ENCODE measurements around the gene GPR149. TPM values are rescaled to one million over a fixed set of nuclear protein-coding genes. Genes with fewer than 3 reads are reported as not detected.

GPR149 gene
- total and polyA plus RNA-seq, 10 of the 15 experiments (the other 5 are each of a cell fraction or from before 2014, with no cell fraction given) = not detected

GRCh38 chr3:154310840-154311239 lies 119.2 kb downstream of the GPR149 start:
- Histone ChIP-seq H3K4me3 (no peak overlapping the region), H3K27ac (ENCODE audit: control insufficient read depth, insufficient read depth) (no peak overlapping the region), H3K9ac (ENCODE audit: control insufficient read depth, insufficient read depth, low read length) (no peak overlapping the region), H3K4me1 (ENCODE audit: control insufficient read depth, insufficient read depth, low read length) (no peaks in the 10 kb centered on the region; the same call in 1 of the 2 replicates), H3K79me2 (ENCODE audit: control insufficient read depth, insufficient read depth, low read length) (peaks cover under 1% of the 10 kb centered on the region), H2AFZ (ENCODE audit: control insufficient read depth, low read depth, low read length) (no peak overlapping the region), H3K27me3 (replicated peaks in 1 of 2; ENCODE audit: control insufficient read depth in 2 of 2, insufficient read depth in 2 of 2, low read length in 1 of 2) (no peaks in the 10 kb centered on the region), H3K4me2 (ENCODE audit: control insufficient read depth, insufficient read depth) (no peak overlapping the region), H3K9me3 (replicated peaks; ENCODE audit: control insufficient read depth, insufficient read depth, low read length) (no peaks in the 10 kb centered on the region), H4K20me1 (ENCODE audit: control insufficient read depth, insufficient read depth) (no peaks in the 10 kb centered on the region), H3K36me3 (ENCODE audit: control insufficient read depth in 2 of 2, insufficient read depth in 2 of 2, low read length in 1 of 2) (peaks cover 0 to 32% of the 10 kb centered on the region in 2 experiments)
- no TSS peak for BruUV-seq (replicated peaks)
- ChIA-PET POLR2A (no interaction called here), RAD21 (ENCODE audit: unreplicated experiment) (no interaction called here), SMC1A (ENCODE audit: uncharacterized antibody, unreplicated experiment) (no interaction called here), CTCF (interaction anchor here (0.6 to 1.0 kb wide), 2 partner anchors 52 to 58 kb away, joined by 3 read pairs; no protein-coding TSS in a partner anchor)
- FAIRE-seq (no peak), ATAC-seq (no peak), DNase-seq (ENCODE audit: low read depth, low spot score) (no peak)
- intact Hi-C loops (cut with micrococcal nuclease; ENCODE audit: unreplicated experiment) = loop anchor here (10.0 kb wide), 1 partner anchor 1146 kb away; the partner anchor contains the start of gene RAP2B
- no peak for TF ChIP-seq RAD51 (IDR thresholded peaks at IDR 0.05)
- no peak for TF ChIP-seq NR2C1 (IDR thresholded peaks at IDR 0.05)
- TF ChIP-seq ATF3 (IDR thresholded peaks at IDR 0.05; ENCODE audit: borderline replicate concordance, extremely low read depth, low read depth, low read length) = no peak
- no peak for TF ChIP-seq TCF3 (IDR thresholded peaks at IDR 0.05; ENCODE audit: borderline replicate concordance, insufficient read depth, low read depth, low read length)
- in situ Hi-C loops (cut with MboI) = no loop called here

- Histone ChIP-seq H2AFZ (ENCODE audit: control insufficient read depth, low read depth, low read length) (no peak overlapping the region), H4K20me1 (ENCODE audit: control insufficient read depth, insufficient read depth) (no peaks in the 10 kb centered on the region), H3K4me2 (ENCODE audit: control insufficient read depth, insufficient read depth) (no peak overlapping the region), H3K27me3 (replicated peaks in 1 of 2; ENCODE audit: control insufficient read depth in 2 of 2, insufficient read depth in 2 of 2, low read length in 1 of 2) (no peaks in the 10 kb centered on the region), H3K9me3 (replicated peaks; ENCODE audit: control insufficient read depth, insufficient read depth, low read length) (no peaks in the 10 kb centered on the region), H3K4me1 (ENCODE audit: control insufficient read depth, insufficient read depth, low read length) (no peaks in the 10 kb centered on the region; the same call in 1 of the 2 replicates), H3K4me3 (no peak overlapping the region), H3K79me2 (ENCODE audit: control insufficient read depth, insufficient read depth, low read length) (no peaks in the 10 kb centered on the region), H3K36me3 (ENCODE audit: control insufficient read depth in 2 of 2, insufficient read depth in 2 of 2, low read length in 1 of 2) (peaks cover 5 to 16% of the 10 kb centered on the region in 2 experiments), H3K27ac (ENCODE audit: control insufficient read depth, insufficient read depth) (no peak overlapping the region), H3K9ac (ENCODE audit: control insufficient read depth, insufficient read depth, low read length) (no peak overlapping the region)
- ATAC-seq (peak; percentile 22; the same call in 1 of the 3 replicates), FAIRE-seq (no peak), DNase-seq (ENCODE audit: low read depth, low spot score) (no peak)
- in situ Hi-C loops (cut with MboI) = no loop called here
- ChIA-PET CTCF (interaction anchor here (1.0 kb wide), 1 partner anchor 11 kb away, joined by 4 read pairs; no protein-coding TSS in a partner anchor), POLR2A (interaction anchor here (0.6 to 0.9 kb wide), 2 partner anchors 8 to 855 kb away, joined by 4 to 5 read pairs; no protein-coding TSS in a partner anchor), SMC1A (ENCODE audit: uncharacterized antibody, unreplicated experiment) (interaction anchor here (0.8 kb wide), 1 partner anchor 10 kb away, joined by 3 read pairs; no protein-coding TSS in a partner anchor), RAD21 (ENCODE audit: unreplicated experiment) (no interaction called here)
- intact Hi-C loops (cut with micrococcal nuclease; ENCODE audit: unreplicated experiment) = no loop called here
- TF ChIP-seq SUZ12 (IDR thresholded peaks at IDR 0.05; ENCODE audit: unreplicated experiment) (peak; percentile 25), CEBPB (IDR thresholded peaks at IDR 0.05; ENCODE audit: borderline replicate concordance in 1 of 2, low read depth in 2 of 2, low read length in 2 of 2) (no peak)
- no TSS peak for BruUV-seq (replicated peaks)
These were observed 122.6 kb downstream of the GPR149 start for GRCh38 chr3:154307363-154307762.
